ENCODE measurements around the gene CDR2. TPM values are rescaled to one million over a fixed set of nuclear protein-coding genes. Genes with fewer than 3 reads are reported as not detected.

Gene CDR2
- total and polyA plus RNA-seq, 9 of the 15 experiments (the other 6 are each of a cell fraction or from before 2014, with no cell fraction given): 4.6 to 30.3 (median 19.9) TPM

DNA sequence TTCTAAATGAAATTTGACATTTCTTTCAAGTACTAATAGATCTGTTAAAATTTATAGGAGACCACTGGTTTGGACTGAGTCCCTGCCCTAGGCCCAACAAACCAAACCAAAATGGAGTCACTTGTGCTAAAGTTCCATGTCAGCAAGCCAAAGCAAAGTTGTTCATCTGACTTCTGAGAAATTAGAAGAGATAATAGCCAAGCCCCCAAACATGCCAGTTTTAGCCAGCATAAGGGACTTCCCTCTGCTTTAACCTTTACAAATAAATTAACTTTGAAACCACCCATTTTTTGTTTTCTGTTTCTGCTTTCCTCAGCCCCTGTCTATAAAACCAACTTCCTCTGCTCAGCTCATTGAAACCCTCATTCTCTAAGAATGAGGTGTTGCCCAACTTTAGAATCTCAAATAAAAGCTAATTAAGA lies 18.9 kb downstream of the CDR2 start (continued):
- TF ChIP-seq STAT5B (CRISPR knock-in tag; IDR thresholded peaks at IDR 0.05) (no peak), FOXJ2 (tag; IDR thresholded peaks at IDR 0.05) (no peak), PHB (CRISPR knock-in tag; IDR thresholded peaks at IDR 0.05) (no peak), MEIS2 (IDR thresholded peaks at IDR 0.05; ENCODE audit: partially characterized antibody) (no peak), NCOA4 (IDR thresholded peaks at IDR 0.05; ENCODE audit: partially characterized antibody) (no peak), ETS2 (tag; IDR thresholded peaks at IDR 0.05; ENCODE audit: borderline replicate concordance, poor library complexity, severe bottlenecking) (no peak), KLF6 (CRISPR knock-in tag; IDR thresholded peaks at IDR 0.05; ENCODE audit: borderline replicate concordance) (peak; percentile 55; the same call in 1 of the 2 replicates), CHD1 (IDR thresholded peaks at IDR 0.05; ENCODE audit: low read length) (no peak), CCNT2 (IDR thresholded peaks at IDR 0.05; ENCODE audit: borderline replicate concordance, extremely low read depth, insufficient read length, low read depth, low read length) (no peak), YY1 (IDR thresholded peaks at IDR 0.05; ENCODE audit: borderline replicate concordance in 1 of 3, control insufficient read depth in 1 of 3, extremely low read depth in 1 of 3, insufficient read depth in 3 of 3, insufficient read length in 1 of 3, insufficient replicate concordance in 2 of 3, low read depth in 1 of 3, low read length in 2 of 3) (no peak), ZNF354B (CRISPR knock-in tag; IDR thresholded peaks at IDR 0.05) (no peak), SMAD4 (CRISPR knock-in tag; conservative IDR thresholded peaks at IDR 0.05) (peak; percentile 55), ZNF644 (tag; IDR thresholded peaks at IDR 0.05; ENCODE audit: low read depth) (no peak), ILK (tag; IDR thresholded peaks at IDR 0.05; ENCODE audit: borderline replicate concordance, low read depth) (no peak), CBX1 (IDR thresholded peaks at IDR 0.05; ENCODE audit: low read depth) (no peak), RFX1 (IDR thresholded peaks at IDR 0.05) (no peak), DMBX1 (CRISPR knock-in tag; IDR thresholded peaks at IDR 0.05; ENCODE audit: borderline replicate concordance) (peak; percentile 71), PTRF (tag; IDR thresholded peaks at IDR 0.05) (peak; percentile 68; the same call in 1 of the 2 replicates), POLR2H (tag; IDR thresholded peaks at IDR 0.05; ENCODE audit: low read depth) (no peak), MCM2 (IDR thresholded peaks at IDR 0.05; ENCODE audit: low read depth) (no peak)
- TF ChIP-seq, protein P1, sequence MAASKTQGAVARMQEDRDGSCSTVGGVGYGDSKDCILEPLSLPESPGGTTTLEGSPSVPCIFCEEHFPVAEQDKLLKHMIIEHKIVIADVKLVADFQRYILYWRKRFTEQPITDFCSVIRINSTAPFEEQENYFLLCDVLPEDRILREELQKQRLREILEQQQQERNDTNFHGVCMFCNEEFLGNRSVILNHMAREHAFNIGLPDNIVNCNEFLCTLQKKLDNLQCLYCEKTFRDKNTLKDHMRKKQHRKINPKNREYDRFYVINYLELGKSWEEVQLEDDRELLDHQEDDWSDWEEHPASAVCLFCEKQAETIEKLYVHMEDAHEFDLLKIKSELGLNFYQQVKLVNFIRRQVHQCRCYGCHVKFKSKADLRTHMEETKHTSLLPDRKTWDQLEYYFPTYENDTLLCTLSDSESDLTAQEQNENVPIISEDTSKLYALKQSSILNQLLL (CRISPR knock-in tag; IDR thresholded peaks at IDR 0.05; ENCODE audit: borderline replicate concordance): no peak
- TF ChIP-seq, protein P2, sequence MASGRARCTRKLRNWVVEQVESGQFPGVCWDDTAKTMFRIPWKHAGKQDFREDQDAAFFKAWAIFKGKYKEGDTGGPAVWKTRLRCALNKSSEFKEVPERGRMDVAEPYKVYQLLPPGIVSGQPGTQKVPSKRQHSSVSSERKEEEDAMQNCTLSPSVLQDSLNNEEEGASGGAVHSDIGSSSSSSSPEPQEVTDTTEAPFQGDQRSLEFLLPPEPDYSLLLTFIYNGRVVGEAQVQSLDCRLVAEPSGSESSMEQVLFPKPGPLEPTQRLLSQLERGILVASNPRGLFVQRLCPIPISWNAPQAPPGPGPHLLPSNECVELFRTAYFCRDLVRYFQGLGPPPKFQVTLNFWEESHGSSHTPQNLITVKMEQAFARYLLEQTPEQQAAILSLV (tag; IDR thresholded peaks at IDR 0.05): no peak
- TF ChIP-seq, protein P3, sequence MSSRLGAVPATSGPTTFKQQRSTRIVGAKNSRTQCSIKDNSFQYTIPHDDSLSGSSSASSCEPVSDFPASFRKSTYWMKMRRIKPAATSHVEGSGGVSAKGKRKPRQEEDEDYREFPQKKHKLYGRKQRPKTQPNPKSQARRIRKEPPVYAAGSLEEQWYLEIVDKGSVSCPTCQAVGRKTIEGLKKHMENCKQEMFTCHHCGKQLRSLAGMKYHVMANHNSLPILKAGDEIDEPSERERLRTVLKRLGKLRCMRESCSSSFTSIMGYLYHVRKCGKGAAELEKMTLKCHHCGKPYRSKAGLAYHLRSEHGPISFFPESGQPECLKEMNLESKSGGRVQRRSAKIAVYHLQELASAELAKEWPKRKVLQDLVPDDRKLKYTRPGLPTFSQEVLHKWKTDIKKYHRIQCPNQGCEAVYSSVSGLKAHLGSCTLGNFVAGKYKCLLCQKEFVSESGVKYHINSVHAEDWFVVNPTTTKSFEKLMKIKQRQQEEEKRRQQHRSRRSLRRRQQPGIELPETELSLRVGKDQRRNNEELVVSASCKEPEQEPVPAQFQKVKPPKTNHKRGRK (tag; IDR thresholded peaks at IDR 0.05): no peak
- TF ChIP-seq, protein P4, sequence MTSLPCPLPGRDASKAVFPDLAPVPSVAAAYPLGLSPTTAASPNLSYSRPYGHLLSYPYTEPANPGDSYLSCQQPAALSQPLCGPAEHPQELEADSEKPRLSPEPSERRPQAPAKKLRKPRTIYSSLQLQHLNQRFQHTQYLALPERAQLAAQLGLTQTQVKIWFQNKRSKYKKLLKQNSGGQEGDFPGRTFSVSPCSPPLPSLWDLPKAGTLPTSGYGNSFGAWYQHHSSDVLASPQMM (CRISPR knock-in tag; IDR thresholded peaks at IDR 0.05): no peak
